Stimulated activated CD8-positive, alpha-beta memory T cell treated with anti-CD3 and anti-CD28 coated beads, Interleukin-12 subunit alpha, Interleukin-12 subunit beta, amount 100 ng/mL, for 1 hour (primary cell): Measurements from ENCODE around the gene RBKS.

Experiments used
- DNase-seq: peaks from one replicate; pipeline ENCODE4 v3.0.0-alpha.2; 2020; ENCODE audit warnings: low read depth

The RBKS gene

DNA sequence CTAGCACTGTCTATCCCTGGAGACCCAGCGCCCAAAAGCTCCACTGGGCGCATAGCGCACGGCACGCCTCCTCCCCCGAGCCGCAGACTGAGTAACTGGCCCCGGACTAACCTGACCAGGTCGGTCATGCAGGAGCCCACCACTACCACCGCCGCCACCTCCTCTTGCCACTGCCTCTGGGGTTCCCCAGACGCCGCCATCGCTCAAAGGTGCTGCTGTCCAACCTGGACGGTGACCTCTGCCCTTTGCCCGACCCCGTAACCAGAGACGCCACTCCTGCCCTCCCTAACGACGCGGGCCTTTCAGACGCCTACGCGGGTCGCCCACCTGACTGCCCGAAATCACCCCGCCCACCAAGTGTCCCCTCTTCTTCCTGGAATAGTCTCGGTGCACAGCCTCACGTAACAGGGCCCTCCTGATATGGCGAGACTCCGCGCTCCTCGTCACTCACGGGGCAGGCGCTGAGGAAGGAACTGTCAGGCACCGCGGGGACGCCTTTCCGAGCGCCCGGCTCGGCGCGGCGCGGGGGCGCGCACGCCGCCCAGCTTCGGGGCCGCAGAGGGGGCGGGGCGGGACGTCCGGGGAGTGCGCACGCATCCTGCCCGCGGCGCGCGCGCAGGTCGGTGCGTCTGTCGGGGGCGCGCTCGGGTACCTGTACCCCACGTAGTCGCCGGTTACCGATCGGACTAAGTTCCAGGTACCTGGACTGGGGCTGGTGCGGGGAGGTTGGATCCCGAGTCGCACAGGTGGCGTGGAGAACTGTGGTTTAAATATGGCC is at the start of gene RBKS, which contains the start of gene BABAM2:
Gene RBKS (minus strand): TSS at position 242 of the 778 bp plus-strand sequence. CDS start 42 bp downstream, at position 200.
Gene BABAM2 (plus strand): TSS at position 584 of the 778 bp plus-strand sequence. CDS start 3,828 bp downstream, outside the sequence.
- DNase-seq, result peak; percentile 85

DNA sequence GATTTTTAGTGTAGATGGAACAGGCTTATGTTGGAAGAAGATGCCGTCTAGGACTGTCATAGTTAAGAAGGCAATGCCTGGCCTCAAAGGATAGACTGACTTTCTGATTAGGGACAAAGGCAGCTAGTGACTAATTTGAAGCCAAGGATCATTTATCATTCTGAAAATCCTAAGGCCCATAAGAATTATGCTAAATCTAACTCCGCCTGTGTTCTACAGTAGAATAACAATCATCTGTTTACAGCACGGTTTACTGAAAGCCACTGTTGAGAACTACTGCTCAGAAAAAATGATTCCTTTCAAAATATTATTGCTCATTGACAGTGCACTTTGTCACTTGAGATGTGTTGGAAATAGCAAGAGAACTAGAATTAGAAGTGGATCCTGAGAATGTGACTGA is 44.8 kb upstream of the RBKS start:
- DNase-seq, result no peak

DNA sequence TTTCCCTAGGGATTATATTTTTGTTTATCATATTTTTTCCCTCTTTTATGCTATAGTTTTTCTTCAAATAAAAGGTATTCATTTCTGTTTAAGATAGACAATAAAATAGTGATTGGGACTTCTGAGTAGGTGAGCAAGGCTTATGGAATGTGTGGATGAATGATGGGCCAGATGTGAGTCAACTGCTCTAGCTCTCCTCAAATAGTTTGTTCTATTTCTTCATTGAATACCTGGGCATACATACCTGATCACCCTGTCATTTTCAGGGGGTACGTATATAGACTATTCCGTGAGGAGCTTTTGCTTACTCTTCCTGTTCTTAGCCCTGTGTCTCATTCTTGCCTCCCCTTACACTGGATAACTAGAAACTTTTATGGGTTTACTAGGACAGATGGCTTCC is 42.2 kb upstream of the RBKS start:
- DNase-seq, result no peak

DNA sequence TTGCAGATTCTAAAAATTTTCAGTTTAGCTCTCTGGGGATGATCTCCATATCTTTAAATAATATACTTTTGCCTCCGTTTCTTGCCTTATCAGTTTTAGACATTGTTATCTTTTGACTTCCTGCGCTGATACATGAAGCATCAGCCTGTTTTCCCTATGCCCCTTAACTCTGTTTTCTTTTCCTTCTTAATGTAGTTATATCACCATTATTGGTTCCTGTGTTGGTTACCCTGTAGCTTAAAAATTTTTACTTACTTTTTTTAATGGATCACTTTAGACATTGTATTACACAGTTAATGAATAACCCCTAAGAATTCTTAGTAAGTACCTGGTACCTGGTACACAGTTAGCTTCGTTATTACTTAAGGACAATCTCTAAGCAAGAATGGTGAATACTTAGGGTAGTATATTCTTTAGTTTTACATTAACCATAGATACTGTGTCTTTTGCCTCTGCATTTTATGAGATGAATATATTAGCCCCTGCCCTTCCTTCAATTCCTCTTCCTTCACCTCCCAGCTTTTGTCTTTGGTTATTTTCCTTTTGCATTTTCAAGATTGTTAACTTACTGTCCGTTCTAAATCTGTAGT is 41.3 kb upstream of the RBKS start:
- no peak for DNase-seq

DNA sequence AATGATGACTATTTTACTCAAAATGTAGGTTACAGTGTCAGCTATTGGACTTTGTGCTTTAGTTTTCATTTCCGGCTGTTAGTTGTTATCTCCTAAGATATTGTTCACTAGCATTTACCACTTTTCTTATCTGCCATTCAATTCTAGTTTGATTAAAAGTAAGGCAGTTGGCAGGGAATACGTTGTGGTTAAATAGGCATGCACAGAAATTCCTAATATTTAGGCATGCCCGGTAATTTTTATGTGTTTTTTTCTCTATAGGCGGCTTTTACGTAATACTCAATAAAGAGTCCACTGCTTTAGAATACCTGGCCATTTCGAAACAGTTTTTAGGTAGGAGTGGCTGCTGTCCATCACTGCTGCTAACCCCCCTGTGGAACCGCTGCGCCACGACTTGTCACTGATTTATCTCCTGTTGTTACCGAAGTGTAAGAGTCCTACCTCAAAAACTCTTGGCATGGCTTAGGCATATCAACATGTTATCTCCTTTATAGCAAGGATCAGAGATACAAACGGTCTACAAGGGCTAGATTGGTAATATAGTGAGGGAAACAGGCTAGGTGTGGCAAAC is 39.8 kb upstream of the RBKS start:
- no peak for DNase-seq

DNA sequence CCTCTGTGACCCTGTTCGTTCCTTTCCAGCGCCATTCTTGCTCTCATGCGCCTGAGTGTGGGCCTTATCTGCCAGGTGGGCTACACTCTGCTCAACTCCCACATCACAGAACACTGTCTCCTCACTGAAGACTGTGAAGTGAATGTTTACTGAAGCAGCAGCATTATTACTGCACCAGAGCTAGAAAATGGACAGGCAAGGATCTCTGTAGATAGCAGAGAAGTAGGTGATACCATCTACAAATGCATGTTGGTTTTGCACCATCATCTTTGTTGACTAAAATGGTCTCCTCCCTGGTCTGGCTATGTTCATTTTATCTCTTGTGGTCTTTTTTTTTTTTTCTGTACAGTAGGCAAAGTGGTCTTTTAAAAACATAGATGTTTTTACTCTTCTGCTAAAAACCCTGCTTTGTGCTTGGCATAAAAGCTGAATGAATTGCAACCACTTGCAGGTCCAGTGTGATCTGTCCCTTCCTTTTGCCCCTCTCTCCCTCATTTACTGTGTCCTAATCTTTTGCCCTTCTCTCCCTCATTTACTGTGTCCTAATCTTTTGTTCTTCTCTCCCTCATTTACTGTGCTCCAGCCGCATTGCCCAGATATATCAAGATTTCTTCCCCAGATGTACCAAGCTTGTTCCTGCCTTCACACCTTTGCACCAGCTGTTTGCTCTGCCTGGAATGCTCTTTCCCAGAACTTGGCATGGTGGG is 35.7 kb upstream of the RBKS start:
- DNase-seq, result no peak

DNA sequence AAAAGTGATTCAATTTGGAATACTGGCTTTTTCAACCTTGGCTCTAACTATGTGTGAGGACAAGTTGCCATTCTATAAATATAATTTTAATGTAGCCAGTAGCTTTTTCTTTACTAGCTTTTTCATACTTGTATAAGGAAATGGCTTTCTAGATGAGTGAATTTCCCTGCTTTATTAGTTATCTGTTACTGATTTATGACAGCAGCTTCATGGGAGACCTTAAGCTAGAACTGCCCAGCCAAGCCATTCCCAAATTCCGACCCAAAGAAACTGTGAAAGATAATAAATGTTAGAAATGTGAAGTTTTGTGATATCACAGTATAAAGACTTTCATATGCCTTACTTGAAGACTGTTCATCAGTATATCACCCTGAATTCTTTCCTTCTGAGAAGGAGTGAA is 32.7 kb upstream of the RBKS start:
- DNase-seq, result no peak

DNA sequence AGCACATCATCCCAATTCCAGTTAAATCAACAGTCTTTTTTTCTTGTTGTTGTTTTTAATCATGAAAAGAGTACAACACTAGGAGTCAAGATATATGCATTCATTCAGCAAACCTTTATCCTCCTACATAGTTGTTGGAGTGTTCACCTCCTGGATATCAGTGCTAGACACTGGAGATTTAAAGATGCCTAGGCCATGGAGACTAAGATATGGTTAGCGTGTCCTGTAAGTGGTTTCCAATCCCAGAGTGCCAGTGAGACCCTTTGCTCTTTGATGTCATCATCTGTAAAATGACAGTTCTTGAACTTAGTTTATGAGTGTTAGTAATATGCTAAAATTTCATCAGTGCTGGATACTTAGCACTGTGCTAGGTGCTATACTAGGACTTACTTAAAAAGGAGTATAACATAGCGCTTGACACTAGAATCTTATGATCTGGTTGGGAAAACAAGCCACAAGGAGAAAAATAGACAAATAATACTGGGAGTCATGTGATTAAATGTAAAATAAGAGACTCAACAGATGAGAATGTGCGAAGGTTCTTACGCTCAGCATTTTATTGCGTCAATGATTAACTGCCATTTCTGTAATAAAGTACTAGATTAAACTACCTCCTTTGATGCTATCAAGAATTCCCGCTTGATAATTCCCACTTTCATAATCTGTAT is 31.8 kb upstream of the RBKS start:
- no peak for DNase-seq

DNA sequence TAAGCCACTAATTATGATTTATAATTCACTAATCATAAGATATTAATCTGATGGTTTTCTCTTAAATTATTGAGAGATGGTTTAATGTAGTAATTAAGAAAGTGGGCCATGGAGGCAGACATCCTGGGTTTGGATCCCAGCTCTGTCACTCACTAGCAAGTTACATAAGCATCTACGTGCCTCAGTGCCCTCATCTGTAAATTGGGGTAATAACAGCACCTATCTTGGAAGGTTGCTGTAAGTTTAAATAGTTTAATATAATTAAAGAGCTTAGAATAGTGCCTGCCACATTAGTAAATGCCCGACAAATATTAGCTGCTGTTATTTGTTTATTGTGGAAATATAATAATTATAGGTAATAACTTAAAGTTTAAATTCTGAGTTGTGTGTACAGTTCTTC is 31.2 kb upstream of the RBKS start:
- no peak for DNase-seq

DNA sequence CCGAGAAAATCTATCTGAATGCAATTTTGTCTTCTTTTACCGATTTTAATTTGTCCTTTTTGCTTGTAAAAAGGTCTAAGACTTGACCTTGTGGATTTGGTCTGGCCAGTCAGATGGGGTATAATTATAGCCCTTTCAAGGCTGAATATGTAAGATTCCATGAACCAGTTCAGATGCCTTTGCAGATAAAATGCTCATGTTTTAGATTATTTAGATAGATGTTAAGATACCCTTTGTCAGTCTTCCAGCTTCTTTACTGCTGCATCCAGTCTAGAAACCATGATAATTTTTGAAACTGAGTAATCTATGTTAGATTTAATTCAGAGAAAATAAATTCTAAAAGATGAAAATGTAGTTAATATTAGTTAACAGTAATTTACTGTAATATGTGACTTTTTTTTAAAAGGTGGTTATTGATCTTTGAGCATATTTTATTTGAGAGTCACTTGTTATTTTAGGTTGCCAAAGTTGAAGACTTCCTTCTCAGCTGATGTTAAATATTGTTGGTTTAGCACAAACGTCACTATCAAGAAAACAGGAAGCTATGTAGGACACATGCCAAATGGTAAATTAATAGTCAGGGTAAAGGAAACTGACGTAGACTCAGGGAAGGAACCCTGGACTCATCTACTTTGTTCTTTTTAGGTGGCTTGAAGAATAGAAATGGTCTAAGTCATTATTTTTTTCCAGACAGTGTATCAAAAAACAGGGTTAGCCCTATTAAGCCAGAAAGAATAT is 30.1 kb upstream of the RBKS start:
- no peak for DNase-seq

DNA sequence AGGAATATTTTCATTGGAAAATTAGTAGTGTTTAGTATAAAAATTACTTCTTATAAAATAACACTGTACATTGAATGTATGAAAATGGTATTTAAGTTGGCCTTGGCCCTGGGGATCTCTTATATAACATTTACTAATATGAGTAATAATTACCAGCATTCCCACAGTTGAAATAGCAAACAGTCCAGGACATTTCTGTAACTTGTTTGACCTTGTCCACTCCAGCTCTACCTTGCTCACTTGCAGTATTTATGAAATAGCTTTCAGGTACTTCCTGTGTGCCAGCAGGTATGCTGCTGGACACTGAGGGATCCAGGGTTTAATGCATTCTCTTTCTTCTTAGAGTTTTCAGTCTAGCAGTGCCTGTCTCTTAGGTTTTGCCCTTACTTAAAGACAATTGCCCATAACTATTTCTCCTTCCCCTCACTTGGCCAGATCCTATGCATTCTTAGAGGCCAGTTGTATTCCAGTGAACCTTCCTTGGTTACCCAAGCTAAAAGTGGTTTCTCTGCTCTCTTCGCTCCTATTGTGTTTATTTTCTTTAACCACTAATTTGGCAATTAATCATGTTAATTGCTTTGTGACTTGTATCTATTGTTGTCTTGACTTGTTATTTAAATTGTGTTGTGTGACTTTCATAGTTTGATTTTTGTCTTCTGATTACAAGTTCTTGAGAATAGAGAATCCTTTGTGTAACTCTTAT is 26.3 kb upstream of the RBKS start:
- DNase-seq, result no peak

DNA sequence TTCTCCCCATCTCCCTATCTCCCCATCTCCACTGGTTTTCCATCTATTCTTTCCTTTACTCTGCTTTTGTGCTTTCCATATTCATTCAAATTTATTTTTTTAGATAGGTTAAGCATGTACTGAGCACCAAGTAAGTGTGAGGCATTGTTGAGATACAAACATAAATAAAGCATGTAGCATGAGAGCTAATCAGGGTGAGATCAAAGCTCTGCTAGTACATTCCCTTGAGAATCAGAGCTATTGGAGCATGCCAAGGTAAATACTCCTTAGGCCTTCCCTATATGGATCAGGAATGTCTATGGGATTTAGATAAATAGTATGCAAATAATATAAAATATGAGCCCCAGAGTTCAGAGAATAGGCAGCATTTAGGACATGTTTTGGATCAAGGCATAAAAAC is 25.7 kb upstream of the RBKS start:
- no peak for DNase-seq

DNA sequence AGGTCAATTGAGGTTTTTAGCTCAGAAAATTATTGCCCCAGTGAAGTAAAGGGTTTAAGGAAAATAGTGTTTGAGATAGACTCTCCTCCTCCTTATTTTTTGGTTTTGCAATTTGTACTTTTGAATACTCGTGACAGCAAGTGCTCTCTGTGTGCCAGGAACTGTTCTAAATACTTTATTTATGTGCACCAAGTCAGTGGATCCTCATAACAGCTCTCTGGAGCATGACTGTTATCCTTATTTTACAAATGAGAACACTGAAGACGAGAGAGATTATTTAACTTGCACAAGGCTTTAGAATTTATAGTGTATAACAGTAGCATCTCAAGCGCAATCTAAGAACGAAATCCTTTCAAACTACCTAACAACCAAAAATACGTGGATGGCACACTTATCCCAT is 25.0 kb upstream of the RBKS start:
- DNase-seq, result no peak

DNA sequence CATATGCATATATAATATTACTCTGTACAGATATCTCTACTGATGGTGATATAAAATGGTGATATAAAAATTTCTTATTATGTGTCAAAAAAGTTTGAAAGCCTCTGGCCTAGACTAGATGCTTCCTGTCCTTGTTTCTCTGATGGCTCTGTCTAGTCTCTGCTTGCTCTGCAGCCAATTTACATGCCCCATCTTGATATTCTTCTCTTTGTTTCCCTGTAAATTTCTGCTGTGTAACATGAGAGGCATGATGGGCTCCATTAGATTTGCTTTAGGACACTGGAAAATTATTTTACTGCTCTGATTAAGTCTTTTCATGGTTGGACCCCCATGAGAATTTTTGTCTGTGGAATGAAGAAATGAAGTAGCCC is 24.6 kb upstream of the RBKS start:
- no peak for DNase-seq

DNA sequence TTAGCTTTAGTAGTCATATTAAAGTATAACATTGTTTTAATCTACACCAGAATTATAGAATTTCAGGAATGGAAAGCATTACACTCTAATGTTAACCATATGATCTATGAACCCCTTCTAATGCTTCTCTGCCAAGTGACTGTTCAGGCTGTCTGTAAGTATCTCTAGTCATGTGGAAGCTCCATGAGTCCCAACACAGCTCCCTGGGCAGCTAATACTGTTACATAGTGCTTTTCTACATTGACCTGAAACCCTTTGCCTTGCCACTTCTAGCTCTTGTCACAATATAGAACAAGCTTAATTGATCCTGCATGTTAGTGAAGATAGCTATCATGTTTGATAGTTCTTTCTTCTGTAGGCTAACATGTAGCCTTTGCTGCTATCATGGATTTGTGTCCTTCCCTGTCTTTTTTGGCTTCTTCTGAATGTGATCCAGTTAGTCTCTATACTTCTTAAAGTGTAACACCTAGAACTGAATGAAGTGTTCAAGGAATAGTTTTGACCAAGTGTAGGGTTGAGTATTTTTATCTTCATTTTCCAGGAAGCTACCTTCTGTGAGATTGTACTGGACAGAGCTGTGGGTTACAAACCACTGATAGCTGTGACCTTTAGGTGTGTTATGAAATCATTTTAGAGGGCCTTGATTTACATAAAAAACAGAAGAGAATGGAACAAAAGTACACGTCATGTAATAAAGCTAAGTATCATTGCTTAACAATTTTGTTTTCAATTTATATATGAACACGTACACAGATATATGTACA is 24.0 kb upstream of the RBKS start:
- no peak for DNase-seq

DNA sequence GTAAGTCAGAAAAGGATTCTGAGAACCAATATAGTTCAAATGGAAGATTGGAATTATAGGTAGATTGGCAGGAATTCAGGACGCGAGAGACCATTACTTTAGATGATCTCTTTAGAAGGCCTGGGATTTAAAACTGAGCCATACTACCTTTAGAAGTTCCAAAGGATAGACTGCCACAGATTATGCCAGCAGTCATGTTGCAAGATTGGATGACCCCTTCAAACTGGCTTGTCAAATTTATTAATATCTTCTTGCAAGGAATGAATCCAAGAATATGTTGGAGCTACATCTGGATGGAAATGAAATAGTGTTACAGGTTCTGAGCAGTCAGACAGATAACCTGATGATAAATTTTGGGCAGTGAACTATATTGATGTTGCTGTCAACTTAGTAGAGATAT is 22.3 kb upstream of the RBKS start:
- DNase-seq, result no peak

DNA sequence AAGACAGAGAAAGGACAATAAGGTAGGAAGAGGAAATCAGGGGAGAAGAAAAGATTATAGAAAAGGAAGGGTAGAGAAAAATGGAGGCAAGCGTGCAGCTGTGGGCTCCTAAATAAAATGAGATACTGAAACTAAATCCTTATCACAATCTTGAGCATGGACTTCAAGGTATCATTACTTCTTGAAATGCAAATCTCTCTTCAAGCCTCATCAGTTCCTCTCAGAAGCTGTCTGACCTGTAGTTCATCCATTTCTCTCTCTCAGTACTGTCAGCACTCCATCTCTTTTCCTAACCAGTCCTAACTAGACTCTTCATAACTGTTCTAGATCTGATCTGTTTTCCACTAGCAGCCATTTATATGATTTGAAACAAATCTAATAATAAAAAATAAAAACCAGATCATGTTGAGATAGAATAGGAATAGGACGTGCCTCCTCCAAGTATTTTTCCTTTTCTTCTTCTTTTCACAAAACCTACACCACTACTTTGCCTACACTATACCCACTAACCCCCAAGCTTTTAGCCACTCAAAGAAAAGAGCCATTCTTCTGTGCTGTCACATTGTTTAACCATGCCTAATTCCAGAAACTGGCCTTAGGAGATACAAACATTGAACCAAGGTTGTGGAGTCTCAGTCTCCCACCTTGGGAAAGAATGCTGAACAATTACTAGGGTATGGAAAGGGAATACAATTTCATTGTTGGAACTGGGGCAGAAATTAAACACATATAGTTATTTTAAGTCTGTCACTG is 21.4 kb upstream of the RBKS start:
- no peak for DNase-seq

DNA sequence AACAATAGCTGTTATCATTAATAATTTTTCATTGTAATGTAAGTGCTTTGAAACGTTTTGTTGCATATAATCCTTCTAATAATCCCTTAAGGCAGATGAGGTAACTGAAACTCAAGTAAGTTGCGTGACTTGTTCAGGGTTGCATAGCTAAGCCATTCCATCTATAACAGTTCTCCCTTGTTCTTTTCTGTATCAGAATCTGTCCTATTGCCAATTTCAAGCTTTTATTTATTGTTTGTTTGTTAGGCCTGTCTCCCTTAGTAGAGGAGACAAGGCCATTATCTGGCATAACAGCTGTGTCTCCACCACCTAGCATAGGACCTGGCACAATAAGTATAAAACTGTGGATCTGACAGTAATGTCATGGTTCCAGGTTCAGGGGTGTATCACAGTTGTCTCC is 19.7 kb upstream of the RBKS start:
- no peak for DNase-seq

DNA sequence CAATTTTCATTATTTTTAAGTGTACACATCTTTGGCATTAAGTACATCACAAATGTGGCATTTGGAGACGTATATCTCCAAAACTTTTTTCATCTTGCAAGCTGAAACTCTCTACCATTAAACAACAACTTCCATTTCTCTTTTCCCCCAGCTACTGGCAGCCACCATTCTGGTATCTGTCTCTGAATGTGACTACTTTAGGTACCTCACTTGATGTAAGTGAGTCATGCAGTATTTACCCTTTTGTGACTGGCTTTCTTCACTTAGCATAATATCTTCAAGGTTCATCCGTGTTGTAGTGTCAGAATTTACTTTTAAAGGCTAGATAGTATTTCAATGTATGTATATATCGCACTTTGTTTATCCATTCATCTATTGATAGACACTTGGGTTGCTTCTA is 17.4 kb upstream of the RBKS start:
- no peak for DNase-seq

DNA sequence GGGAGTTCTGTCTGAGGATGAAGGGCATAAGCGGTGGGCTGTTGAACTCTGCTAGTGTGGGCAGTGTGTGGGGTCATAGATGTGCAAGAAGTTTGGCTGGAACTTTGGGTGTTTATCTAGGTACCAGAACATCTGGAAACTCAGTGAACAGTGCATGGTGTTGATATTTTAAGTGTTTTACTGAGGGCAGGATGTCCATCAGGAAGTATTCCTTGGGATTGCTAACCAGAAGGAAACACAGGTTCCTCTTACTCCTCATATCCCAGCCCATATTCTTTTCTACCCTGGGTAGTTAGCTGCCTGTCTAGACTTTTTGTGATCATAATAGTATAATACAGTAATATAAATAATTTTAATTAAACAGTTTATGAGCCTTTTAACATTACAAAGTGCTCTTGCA is 15.9 kb upstream of the RBKS start:
- DNase-seq, result no peak
